Liver (tissue), 9 donors: ENCODE data around the gene SLC12A8. TPM values are rescaled to one million over a fixed set of nuclear protein-coding genes. Genes with fewer than 3 reads are reported as not detected.

Experiments
- DNase-seq: peaks from one replicate; pipeline ENCODE4 v3.0.0-alpha.2; 2017; ENCODE audit warnings: low spot score
- H3K27ac ChIP-seq, 2 donors: one replicate each; pipeline ENCODE4 v1.7.0; 2013; ENCODE audit warnings: inconsistent platforms in 2 of 2, low read length in 2 of 2, control low read depth in 1 of 2, low read depth in 1 of 2, mild to moderate bottlenecking in 1 of 2
- H3K27me3 ChIP-seq, 4 donors: one replicate each; pipeline versions ENCODE4 v1.6.1 to v1.7.0; 2013; ENCODE audit warnings: low read length in 3 of 4, inconsistent platforms in 1 of 4, mild to moderate bottlenecking in 1 of 4, moderate library complexity in 1 of 4; ENCODE audit not compliant: control insufficient read depth in 4 of 4, insufficient read depth in 4 of 4
- H3K36me3 ChIP-seq, 4 donors: one replicate each; pipeline versions ENCODE4 v1.6.1 to v1.7.0; 2013; ENCODE audit warnings: low read length in 3 of 4, mild to moderate bottlenecking in 3 of 4, low read depth in 1 of 4, moderate library complexity in 1 of 4; ENCODE audit not compliant: control insufficient read depth in 4 of 4, insufficient read depth in 3 of 4
- H3K4me1 ChIP-seq, 4 donors: one replicate each; pipeline versions ENCODE4 v1.6.1 to v1.7.0; 2013; ENCODE audit warnings: low read length in 3 of 4, mild to moderate bottlenecking in 3 of 4, moderate library complexity in 1 of 4; ENCODE audit not compliant: control insufficient read depth in 4 of 4, insufficient read depth in 4 of 4
- H3K4me3 ChIP-seq, 3 donors: one replicate each; pipeline versions ENCODE4 v1.6.1 to v1.7.0; 2013; ENCODE audit warnings: low read length in 3 of 3, control low read depth in 1 of 3, low read depth in 1 of 3, mild to moderate bottlenecking in 1 of 3
- H3K9ac ChIP-seq, 2 donors: one replicate each; pipeline ENCODE4 v1.7.0; 2013; ENCODE audit warnings: low read length in 2 of 2, mild to moderate bottlenecking in 2 of 2, moderate library complexity in 2 of 2, control low read depth in 1 of 2, low read depth in 1 of 2
- H3K9me3 ChIP-seq, 4 donors: one replicate each; pipeline versions ENCODE4 v1.6.1 to v1.7.0; 2013; ENCODE audit warnings: low read length in 3 of 4; ENCODE audit not compliant: control insufficient read depth in 4 of 4
- FOXA1 ChIP-seq: IDR thresholded peaks from 2 replicates; pipeline ENCODE4 v1.6.1; 2016; ENCODE audit warnings: antibody characterized with exemption
- FOXA2 ChIP-seq: IDR thresholded peaks from 2 replicates; pipeline ENCODE4 v1.6.1; 2016; ENCODE audit warnings: antibody characterized with exemption
- HNF4A ChIP-seq, 2 donors: conservative IDR thresholded peaks; 2 replicates each; pipeline ENCODE4 v1.6.1; 2016; ENCODE audit warnings: antibody characterized with exemption in 2 of 2, mild to moderate bottlenecking in 2 of 2
- HNF4G ChIP-seq: IDR thresholded peaks from 2 replicates; pipeline ENCODE4 v1.6.1; 2016; ENCODE audit warnings: antibody characterized with exemption
- JUND ChIP-seq, 2 donors: IDR thresholded peaks; 2 replicates each; pipeline ENCODE4 v1.6.1; 2016; ENCODE audit warnings: antibody characterized with exemption in 2 of 2
- NR2F2 ChIP-seq: IDR thresholded peaks from 2 replicates; pipeline ENCODE4 v1.6.1; 2016; ENCODE audit warnings: antibody characterized with exemption
- RAD21 ChIP-seq, 2 donors: IDR thresholded peaks; 2 replicates each; pipeline ENCODE4 v1.6.1; 2016; ENCODE audit warnings: antibody characterized with exemption in 2 of 2, mild to moderate bottlenecking in 2 of 2
- SP1 ChIP-seq: IDR thresholded peaks from 2 replicates; pipeline ENCODE4 v1.6.1; 2018; ENCODE audit warnings: antibody characterized with exemption, mild to moderate bottlenecking
- TAF1 ChIP-seq: conservative IDR thresholded peaks from 2 replicates; pipeline ENCODE4 v1.6.1; 2016; ENCODE audit warnings: antibody characterized with exemption, mild to moderate bottlenecking
- WGBS: extraction: QIAGEN DNeasy Blood & Tissue Kit; methylation state at CpG from one replicate; pipeline ENCODE4 v1.1.7; 2013; 5-methylcytosine and 5-hydroxymethylcytosine counted together
- polyA plus RNA-seq, 2 donors: library from polyadenylated mRNA; stranded (reverse) in 1 of 2; unstranded in 1 of 2; fragments of 200-250 nt in 1 of 2; fragments of >200 nt in 1 of 2; fragmentation: Nextera tagmentation in 1 of 2; extraction: Ambion mirVana in 1 of 2; gene quantifications; one replicate each; pipeline versions ENCODE4 v1.2.1 to v1.2.3, GENCODE V29; 2013 to 2015
- total RNA-seq, 2 donors: library from RNA; depleted of rRNA; stranded (reverse); fragments of >200 nt; gene quantifications; one replicate each; pipeline ENCODE4 v1.2.3, GENCODE V29; 2014
- TF ChIP-seq, protein P1 (sequence below): IDR thresholded peaks from 2 replicates; pipeline ENCODE4 v1.6.1; 2016; ENCODE audit warnings: antibody characterized with exemption, mild to moderate bottlenecking
- TF ChIP-seq, protein P2 (sequence below): IDR thresholded peaks from 2 replicates; pipeline ENCODE4 v1.6.1; 2016; ENCODE audit warnings: antibody characterized with exemption
- donor health status: healthy.
- donor health status: healthy.
- donor health status: healthy.
- donor health status: healthy.
- donor health status: healthy.

The SLC12A8 gene
- total and polyA plus RNA-seq, 4 donors: 2.7 to 20.3 (median 5.5) TPM

DNA sequence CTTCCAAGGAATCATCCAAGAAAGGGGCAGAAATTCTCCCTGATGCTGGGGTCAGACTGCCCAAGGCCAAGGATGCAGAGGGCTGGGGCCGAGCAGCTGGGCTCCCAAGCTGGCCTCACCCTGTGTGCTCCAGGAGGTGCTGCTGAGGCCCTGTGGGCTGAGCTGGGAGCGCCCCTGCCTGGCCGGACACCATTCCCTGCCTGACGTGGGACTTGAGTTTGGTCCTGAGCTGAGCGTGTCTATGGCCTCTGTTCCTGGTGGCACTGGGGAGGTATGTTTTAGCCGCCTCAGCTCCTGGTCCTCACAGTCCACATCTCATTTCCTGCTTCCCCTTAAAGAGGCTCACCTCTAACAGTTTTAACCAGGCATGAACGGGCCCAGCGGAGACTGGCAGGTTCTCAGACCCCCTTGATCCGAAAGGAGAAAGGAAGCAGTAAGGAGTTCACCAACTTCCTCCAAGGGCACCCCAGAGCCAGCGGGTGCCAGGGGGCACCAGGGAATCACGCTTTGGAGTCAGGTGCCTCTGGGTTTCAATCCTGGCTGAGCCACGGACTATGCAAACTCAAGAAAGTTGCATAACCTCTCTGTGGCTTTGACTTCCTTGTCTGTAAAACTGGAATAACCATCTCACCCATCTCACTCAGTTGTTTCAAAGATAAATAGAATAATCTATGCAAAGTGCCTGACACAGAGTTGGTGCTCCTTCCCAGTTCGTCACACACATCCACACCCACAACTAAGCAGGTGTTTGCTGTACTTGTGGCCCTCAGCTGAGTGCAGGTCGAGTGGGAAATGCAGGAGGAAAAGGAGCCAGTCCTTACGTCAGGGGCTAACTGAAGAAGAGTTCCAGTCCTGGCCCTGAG is 48.6 kb downstream of the SLC12A8 start:
- Histone ChIP-seq H3K36me3 (no peaks in the 10 kb centered on the region), H3K9me3 (no peaks in the 10 kb centered on the region), H3K27ac (no peak overlapping the region), H3K9ac (no peak overlapping the region), H3K4me3 (no peak overlapping the region), H3K27me3 (no peaks in the 10 kb centered on the region), H3K4me1 (no peaks in the 10 kb centered on the region)
- WGBS: 68% methylated on average over 15 of the region's 15 CpGs
- no peak for DNase-seq
- TF ChIP-seq RAD21 (IDR thresholded peaks at IDR 0.05) (peak; percentile 12 to 38), TAF1 (no peak)

DNA sequence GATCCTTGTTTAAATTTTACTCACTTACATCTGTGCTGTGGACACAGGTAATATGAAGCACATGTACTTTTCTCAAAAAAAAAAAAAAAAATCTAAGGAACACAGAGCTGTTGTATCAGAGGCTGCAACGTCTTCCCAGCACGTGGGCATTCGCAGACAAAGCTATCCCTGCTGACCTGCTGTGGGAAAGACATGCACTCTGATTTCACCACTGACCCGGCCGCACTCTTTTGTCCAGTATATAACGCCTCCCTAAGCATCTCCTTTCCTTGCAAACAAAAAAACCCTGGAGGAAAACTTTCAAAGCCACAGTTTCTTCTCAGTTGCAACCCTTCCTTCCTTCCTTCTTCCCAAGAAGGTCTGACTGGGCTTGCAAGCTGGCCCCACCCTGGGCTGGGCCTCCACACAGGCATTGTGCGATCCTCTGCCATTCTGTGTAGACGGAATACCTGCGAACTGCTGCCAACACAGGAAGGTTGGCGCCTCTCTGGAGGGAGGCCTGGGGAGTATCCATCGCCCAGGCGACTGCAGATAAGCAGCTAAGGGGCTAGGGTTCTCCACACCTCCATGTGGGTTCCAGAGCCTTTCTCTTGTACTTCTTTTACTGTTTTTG is 50.8 kb downstream of the SLC12A8 start:
- WGBS: 84% methylated on average over 12 of the region's 12 CpGs
- H3K27ac ChIP-seq: no peak overlapping the region

DNA sequence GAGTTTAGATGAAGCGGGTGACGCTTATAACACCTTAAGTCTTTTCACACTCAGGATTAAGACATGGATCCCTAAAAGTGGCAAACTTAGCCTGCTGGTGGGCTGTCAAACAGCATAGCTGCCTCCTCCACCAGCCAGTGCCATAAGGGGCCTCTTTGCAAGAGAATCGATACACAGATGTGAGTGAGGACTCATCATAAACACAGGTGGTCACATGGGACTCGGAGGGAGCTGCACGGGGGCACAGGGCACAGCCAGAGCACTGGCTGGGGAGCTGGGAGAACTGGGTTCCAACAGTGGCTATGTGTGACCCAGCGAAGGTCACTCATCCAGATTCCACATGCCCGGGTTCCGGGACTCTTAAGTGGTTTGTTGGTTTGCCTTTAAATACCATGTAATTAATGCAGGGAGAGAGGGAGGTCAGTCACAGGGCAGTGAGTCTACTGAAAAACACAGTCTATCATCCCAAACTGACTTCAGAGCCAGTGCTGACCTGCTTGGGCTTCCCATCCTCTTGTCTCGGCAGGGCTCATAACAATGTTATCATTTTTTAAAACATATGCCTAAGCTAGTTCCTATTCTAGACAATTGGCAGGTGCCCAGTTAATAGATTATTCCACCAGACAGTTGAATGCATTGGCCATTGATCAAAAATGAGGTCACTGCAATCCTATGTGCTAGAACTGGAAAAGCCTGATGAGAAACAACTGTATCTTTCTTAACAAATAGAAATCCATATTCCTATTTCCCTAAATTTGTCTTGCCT is 51.8 kb downstream of the SLC12A8 start:
- Histone ChIP-seq H3K27ac (no peak overlapping the region), H3K9me3 (no peaks in the 10 kb centered on the region), H3K9ac (no peak overlapping the region), H3K36me3 (peaks cover 0 to 4% (median 0%) of the 10 kb centered on the region in 4 donors), H3K27me3 (no peaks in the 10 kb centered on the region), H3K4me3 (no peak overlapping the region), H3K4me1 (no peaks in the 10 kb centered on the region)
- DNase-seq: no peak
- 84% methylated on average over 9 of the region's 9 CpGs for WGBS
- no peak for TF ChIP-seq HNF4G
- no peak for TF ChIP-seq HNF4A (conservative IDR thresholded peaks at IDR 0.05)
- no peak for TF ChIP-seq FOXA1
- TF ChIP-seq NR2F2: no peak
- no peak for TF ChIP-seq RAD21 (IDR thresholded peaks at IDR 0.05)
- TF ChIP-seq, protein P1, sequence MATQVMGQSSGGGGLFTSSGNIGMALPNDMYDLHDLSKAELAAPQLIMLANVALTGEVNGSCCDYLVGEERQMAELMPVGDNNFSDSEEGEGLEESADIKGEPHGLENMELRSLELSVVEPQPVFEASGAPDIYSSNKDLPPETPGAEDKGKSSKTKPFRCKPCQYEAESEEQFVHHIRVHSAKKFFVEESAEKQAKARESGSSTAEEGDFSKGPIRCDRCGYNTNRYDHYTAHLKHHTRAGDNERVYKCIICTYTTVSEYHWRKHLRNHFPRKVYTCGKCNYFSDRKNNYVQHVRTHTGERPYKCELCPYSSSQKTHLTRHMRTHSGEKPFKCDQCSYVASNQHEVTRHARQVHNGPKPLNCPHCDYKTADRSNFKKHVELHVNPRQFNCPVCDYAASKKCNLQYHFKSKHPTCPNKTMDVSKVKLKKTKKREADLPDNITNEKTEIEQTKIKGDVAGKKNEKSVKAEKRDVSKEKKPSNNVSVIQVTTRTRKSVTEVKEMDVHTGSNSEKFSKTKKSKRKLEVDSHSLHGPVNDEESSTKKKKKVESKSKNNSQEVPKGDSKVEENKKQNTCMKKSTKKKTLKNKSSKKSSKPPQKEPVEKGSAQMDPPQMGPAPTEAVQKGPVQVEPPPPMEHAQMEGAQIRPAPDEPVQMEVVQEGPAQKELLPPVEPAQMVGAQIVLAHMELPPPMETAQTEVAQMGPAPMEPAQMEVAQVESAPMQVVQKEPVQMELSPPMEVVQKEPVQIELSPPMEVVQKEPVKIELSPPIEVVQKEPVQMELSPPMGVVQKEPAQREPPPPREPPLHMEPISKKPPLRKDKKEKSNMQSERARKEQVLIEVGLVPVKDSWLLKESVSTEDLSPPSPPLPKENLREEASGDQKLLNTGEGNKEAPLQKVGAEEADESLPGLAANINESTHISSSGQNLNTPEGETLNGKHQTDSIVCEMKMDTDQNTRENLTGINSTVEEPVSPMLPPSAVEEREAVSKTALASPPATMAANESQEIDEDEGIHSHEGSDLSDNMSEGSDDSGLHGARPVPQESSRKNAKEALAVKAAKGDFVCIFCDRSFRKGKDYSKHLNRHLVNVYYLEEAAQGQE: no peak
- TF ChIP-seq SP1: no peak
- TF ChIP-seq FOXA2: no peak
- TF ChIP-seq JUND (IDR thresholded peaks at IDR 0.05): no peak
- TF ChIP-seq TAF1: no peak

More for the DNA sequence above, 50.8 kb downstream of the SLC12A8 start:
- Histone ChIP-seq H3K4me1 (no peaks in the 10 kb centered on the region), H3K27me3 (no peaks in the 10 kb centered on the region), H3K9me3 (no peaks in the 10 kb centered on the region), H3K36me3 (peaks cover 0 to 4% (median 0%) of the 10 kb centered on the region in 4 donors), H3K4me3 (no peak overlapping the region), H3K9ac (no peak overlapping the region)
- TF ChIP-seq RAD21 (IDR thresholded peaks at IDR 0.05) (peak in 1 of 2 donors; percentile 16), NR2F2 (no peak)
- TF ChIP-seq, protein P2, sequence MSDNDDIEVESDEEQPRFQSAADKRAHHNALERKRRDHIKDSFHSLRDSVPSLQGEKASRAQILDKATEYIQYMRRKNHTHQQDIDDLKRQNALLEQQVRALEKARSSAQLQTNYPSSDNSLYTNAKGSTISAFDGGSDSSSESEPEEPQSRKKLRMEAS: no peak
- DNase-seq: no peak
